ENCODE results near the gene VAT1L.

- TF ChIP-seq MAX (IDR thresholded peaks at IDR 0.05) (no peak), TEAD4 (IDR thresholded peaks at IDR 0.05) (no peak), TAF1 (IDR thresholded peaks at IDR 0.05; ENCODE audit: low read depth) (no peak), YY1 (IDR thresholded peaks at IDR 0.05; ENCODE audit: low read depth) (no peak), NFIC (IDR thresholded peaks at IDR 0.05) (no peak), FOXM1 (IDR thresholded peaks at IDR 0.05; ENCODE audit: borderline replicate concordance, low read depth) (no peak), REST (IDR thresholded peaks at IDR 0.05; ENCODE audit: low read depth) (no peak), EP300 (IDR thresholded peaks at IDR 0.05; ENCODE audit: borderline replicate concordance) (no peak), USF1 (IDR thresholded peaks at IDR 0.05) (no peak)
Observed at GRCh38 chr16:77971306-77972061, 183.1 kb downstream of the VAT1L start.
